GM13977 (cell line): ENCODE measurements around the gene MACROH2A1.

Experiments used
- DNase-seq: peaks from one replicate; pipeline ENCODE4 v3.0.0; 2012; ENCODE audit warnings: low spot score
- in situ Hi-C: fragments of 300-500 bp; cut with MboI; formaldehyde crosslinking; loops from one replicate; pipeline ENCODE4 v1.12.0; 2022; ENCODE audit warnings: low sequenced_read_pairs, low pct_unique_long_range_greater_than_20kb, mixed read lengths, inconsistent platforms; ENCODE audit not compliant: unreplicated experiment
- TF ChIP-seq, protein P1 (sequence below): IDR thresholded peaks from 2 replicates; pipeline ENCODE4 v1.5.1; 2012; ENCODE audit warnings: mild to moderate bottlenecking, control low read depth; ENCODE audit not compliant: insufficient read depth; ENCODE audit errors: extremely low read depth, missing control alignments

Gene MACROH2A1

DNA sequence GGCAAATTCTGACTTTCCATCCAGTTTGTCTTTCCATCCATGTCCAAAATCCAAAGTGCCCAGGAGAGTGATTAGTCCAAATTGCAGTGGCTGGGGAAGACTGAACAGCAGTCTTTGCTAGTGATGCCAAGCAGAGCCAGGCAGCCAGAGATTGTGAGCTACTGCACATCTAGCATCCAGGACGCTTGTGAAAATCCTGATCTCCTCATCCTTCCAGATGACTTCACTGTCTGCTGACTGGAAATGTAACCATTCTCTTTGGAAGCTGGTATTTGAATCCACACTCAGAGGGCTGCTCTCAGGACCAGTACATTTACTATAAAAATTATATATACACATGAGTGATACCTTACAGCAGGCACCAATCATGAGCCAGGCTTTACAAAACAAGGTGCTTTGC lies 49.6 kb downstream of the MACROH2A1 start:
- TF ChIP-seq, protein P1, sequence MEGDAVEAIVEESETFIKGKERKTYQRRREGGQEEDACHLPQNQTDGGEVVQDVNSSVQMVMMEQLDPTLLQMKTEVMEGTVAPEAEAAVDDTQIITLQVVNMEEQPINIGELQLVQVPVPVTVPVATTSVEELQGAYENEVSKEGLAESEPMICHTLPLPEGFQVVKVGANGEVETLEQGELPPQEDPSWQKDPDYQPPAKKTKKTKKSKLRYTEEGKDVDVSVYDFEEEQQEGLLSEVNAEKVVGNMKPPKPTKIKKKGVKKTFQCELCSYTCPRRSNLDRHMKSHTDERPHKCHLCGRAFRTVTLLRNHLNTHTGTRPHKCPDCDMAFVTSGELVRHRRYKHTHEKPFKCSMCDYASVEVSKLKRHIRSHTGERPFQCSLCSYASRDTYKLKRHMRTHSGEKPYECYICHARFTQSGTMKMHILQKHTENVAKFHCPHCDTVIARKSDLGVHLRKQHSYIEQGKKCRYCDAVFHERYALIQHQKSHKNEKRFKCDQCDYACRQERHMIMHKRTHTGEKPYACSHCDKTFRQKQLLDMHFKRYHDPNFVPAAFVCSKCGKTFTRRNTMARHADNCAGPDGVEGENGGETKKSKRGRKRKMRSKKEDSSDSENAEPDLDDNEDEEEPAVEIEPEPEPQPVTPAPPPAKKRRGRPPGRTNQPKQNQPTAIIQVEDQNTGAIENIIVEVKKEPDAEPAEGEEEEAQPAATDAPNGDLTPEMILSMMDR, result no peak
- DNase-seq, result no peak
- in situ Hi-C loops, result no loop called here

DNA sequence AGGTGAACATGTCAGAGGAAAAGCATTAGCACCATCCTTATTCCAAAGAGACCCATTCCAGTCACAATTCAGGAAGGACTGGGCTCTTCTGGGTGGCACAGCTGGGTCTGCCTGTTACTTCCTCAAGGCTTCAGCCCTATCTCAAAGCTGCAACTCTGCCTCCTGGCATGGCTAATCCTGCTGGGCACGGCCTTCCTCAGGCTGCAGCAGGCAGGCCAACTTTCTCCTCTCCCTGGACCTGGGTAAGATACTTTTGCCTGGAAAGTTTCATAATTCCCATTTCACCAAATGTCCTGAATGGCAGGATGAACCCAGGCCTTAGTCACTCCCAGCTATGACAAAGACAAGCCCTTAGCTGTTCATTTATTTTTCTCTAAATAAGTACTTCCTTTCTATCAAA lies 50.1 kb downstream of the MACROH2A1 start:
- TF ChIP-seq, protein P1, result no peak
- no peak for DNase-seq
- in situ Hi-C loops, result no loop called here

DNA sequence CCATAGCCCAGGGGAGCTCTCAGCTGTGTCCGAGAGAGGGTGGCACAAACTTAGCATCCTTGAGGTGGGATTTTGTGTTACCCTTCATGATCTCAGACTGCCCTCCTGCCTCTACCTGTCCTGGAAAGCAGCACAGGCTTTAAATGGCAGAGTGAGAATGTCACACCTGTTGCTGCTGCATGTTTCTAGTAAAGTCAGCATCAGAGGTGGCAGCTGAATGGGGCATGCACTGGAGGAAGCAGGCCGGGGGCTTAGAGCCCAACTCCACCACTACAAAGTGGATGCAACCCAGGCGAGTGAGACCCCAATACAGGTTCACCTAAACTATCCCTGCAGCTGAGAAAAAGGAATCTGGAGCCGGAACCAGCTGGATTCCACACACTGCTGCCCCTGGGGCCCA lies 51.6 kb downstream of the MACROH2A1 start:
- in situ Hi-C loops, result no loop called here
- TF ChIP-seq, protein P1, result no peak
- DNase-seq, result no peak

DNA sequence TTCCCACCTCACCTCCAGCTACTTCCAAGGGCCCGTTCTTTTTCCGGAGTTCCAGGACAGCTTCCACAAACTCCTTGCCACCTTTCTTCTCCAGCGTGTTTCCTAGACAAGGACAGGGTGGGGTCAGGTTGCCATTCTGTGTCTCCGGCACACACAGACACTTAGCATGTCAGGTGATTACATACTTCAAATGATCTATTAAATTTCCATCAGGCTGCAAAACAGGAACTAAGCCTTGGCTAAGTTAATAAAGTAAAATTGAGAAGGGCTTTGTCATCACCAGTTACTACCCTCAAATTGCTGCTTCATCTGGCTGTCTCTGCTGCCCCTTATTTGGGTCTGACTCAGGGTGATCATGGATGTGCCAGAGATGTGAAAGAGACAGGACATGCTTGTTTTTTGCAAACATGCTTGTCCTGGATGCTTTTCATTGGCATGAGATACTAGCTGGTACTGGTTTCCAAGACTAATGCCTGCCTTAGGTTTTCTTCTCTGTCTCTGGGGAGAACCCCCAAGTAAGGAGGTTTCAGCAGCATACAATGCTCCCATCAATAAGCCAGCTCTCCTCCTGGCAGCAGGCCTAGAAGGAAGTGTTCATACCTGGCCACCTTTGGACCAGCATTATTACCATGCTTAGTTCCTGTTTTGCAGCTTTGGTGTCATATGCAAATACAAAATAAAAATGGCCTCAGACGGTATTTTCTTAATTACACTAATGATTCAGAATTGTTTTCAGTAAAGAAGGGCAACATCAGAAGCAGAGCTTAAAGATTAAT lies 52.9 kb downstream of the MACROH2A1 start:
- TF ChIP-seq, protein P1, result no peak
- in situ Hi-C loops, result no loop called here
- DNase-seq, result no peak

DNA sequence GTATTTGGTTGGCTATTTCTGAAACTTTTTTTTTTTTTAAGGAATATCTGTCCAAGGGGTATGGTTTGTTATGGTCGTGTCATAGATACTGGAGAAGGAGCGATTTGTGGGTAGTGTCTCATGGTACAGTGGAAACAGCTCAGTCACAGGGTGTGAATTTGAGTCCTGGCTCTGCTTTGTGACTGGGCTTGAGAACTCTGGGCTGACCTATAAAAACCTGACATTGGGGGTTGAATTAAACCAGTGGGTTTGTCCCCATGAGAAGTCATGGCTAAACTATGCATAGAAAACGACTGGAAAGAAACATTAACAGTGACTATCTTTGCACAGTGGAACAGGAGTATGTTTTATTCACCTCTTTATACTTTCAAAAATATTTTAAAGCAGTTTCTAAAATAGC lies 54.7 kb downstream of the MACROH2A1 start:
- DNase-seq, result no peak
- in situ Hi-C loops, result no loop called here
- TF ChIP-seq, protein P1, result no peak

DNA sequence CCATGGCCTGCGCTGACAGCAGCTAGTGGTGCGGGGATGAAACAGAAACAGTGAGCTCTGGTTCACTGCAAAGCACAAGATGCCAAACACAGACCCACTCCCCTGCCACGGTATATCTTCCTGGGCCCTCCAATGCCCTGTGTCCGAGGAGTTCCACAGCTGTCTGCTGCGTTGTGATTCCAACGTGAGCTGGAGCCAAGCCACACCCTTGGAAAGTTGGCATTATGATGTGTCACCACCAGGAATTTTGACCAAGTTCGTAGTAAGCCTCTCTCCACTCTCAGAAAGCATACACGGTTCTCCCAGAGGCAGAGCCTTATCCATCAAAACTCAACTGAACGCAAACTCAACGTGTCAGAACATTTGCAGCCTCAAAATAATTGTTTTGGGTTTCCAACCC lies 55.6 kb downstream of the MACROH2A1 start:
- DNase-seq, result no peak
- in situ Hi-C loops, result no loop called here
- TF ChIP-seq, protein P1, result no peak

DNA sequence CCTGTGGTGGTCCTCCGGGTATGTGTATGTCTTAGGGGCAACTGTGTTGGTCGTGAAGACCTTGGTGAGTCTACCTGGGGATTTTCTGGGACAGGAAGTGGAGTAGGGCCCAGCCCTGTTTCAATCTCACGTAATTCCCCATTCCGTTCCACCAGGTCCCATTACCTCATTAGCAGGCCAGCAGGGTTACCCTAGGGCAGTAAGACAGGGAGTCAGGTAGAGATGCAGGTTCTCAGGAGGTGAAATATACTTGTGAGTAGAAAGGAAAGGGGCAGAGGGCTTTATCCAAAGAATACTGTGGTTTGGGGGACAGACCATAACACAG lies 56.5 kb downstream of the MACROH2A1 start:
- in situ Hi-C loops, result no loop called here
- TF ChIP-seq, protein P1, result no peak
- DNase-seq, result no peak
